ENCODE measurements around the gene PPP4R3A. TPM values are rescaled to one million over a fixed set of nuclear protein-coding genes. Genes with fewer than 3 reads are reported as not detected.

PPP4R3A gene
- total and polyA plus RNA-seq, 2 of the 4 experiments (the other 2 are of a cell fraction), result 28.2 to 28.9 TPM

DNA sequence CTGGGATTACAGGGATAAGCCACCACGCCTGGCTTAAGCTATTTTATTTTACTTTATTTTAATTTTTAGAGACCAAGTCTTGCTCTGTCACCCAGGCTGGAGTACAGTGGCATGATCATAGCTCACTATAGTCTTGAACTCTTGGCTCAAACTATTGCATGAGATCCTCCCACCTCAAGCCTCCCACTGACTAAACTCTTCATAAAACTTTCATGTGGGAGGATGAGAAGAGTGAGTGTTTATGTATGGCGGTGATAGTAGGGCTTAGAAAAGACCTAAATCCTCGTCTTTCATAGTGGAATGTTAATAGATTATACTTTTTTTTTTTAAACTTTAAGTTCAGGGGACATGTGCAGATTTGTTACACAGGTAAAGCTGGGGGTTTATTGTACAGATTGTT, 23.5 kb upstream of the PPP4R3A start:
- Histone ChIP-seq H3K79me1 (ENCODE audit: low read depth in 1 of 2, low read length in 2 of 2) (no peaks in the 10 kb centered on the region), H3K4me1 (ENCODE audit: control insufficient read depth, insufficient read depth, low read length) (no peaks in the 10 kb centered on the region), H2BK20ac (ENCODE audit: low read depth, low read length) (no peak overlapping the region), H4K91ac (ENCODE audit: insufficient read depth, low read depth, low read length) (no peak overlapping the region), H3K9me3 (ENCODE audit: control insufficient read depth, insufficient read depth, low read length) (no peaks in the 10 kb centered on the region), H3K4me3 (ENCODE audit: insufficient read depth, low read depth, low read length) (no peak overlapping the region), H3K14ac (replicated peaks; ENCODE audit: low read depth, low read length) (no peak overlapping the region), H3K4me2 (ENCODE audit: low read depth, low read length) (no peak overlapping the region), H3K9me1 (ENCODE audit: insufficient read depth, low read length) (no peaks in the 10 kb centered on the region), H3K9ac (ENCODE audit: low read depth, low read length) (no peak overlapping the region), H2BK15ac (ENCODE audit: low read depth, low read length) (no peak overlapping the region), H3K36me3 (ENCODE audit: control insufficient read depth, insufficient read depth, low read length) (no peaks in the 10 kb centered on the region), H2AK9ac (replicated peaks; ENCODE audit: low read depth, low read length, poor library complexity) (no peak overlapping the region), H2BK5ac (ENCODE audit: low read depth, low read length, poor library complexity, severe bottlenecking) (no peak overlapping the region), H3K23ac (ENCODE audit: low read depth, low read length) (no peak overlapping the region), H3K4ac (ENCODE audit: low read depth, low read length) (no peak overlapping the region), H2BK120ac (ENCODE audit: low read depth, low read length) (no peak overlapping the region), H2AFZ (replicated peaks; ENCODE audit: low read length, poor library complexity) (no peak overlapping the region), H3K18ac (ENCODE audit: low read depth, low read length) (no peak overlapping the region), H3K27me3 (ENCODE audit: control insufficient read depth, insufficient read depth, low read length) (no peaks in the 10 kb centered on the region), H2AK5ac (ENCODE audit: low read depth, low read length) (no peak overlapping the region), H3K27ac (ENCODE audit: insufficient read depth, low read length) (no peak overlapping the region), H4K20me1 (ENCODE audit: insufficient read depth, low read length) (no peaks in the 10 kb centered on the region), H3K56ac (ENCODE audit: extremely low read depth, insufficient read depth, low read length) (no peak overlapping the region), H4K8ac (ENCODE audit: low read depth in 2 of 2, low read length in 2 of 2) (no peak overlapping the region), H4K5ac (ENCODE audit: low read depth, low read length) (no peak overlapping the region)
- dilution Hi-C loops (cut with HindIII; ENCODE audit: low sequenced_read_pairs, unreplicated experiment) (no loop called here), intact Hi-C loops (cut with micrococcal nuclease) (no loop called here), in situ Hi-C loops (cut with MboI; ENCODE audit: low sequenced_read_pairs) (no loop called here)
- DNase-seq (no peak), ATAC-seq (ENCODE audit: low read depth) (no peak)
- no TSS peak for BruUV-seq (replicated peaks)
- no CpG with 5 or more reads among the region's 3 CpGs for WGBS, 2 experiments (ENCODE audit: extremely low coverage in 2 of 2, insufficient read length in 1 of 2)
- ChIA-PET POLR2A (ENCODE audit: unreplicated experiment) (no interaction called here), CTCF (no interaction called here)
- TF ChIP-seq BHLHE40 (IDR thresholded peaks at IDR 0.05; ENCODE audit: low read depth, low read length), result no peak

Measured in IMR-90 (cell line).